NCI-H774 (cell line): ENCODE results near the gene SDR42E2.
"Not testable (repeated sequence)": the region's sequence is repeated elsewhere in the genome, so short reads cannot be mapped to it uniquely, and the experiment has no call there.

Source experiments
- DNase-seq: peaks from one replicate; lab custom pipeline; 2025; lab: John Stamatoyannopoulos, UW

SDR42E2 gene

GRCh38 chr16:22191532-22192260 lies 29.4 kb downstream of the SDR42E2 start:
- DNase-seq: no peak

DNA sequence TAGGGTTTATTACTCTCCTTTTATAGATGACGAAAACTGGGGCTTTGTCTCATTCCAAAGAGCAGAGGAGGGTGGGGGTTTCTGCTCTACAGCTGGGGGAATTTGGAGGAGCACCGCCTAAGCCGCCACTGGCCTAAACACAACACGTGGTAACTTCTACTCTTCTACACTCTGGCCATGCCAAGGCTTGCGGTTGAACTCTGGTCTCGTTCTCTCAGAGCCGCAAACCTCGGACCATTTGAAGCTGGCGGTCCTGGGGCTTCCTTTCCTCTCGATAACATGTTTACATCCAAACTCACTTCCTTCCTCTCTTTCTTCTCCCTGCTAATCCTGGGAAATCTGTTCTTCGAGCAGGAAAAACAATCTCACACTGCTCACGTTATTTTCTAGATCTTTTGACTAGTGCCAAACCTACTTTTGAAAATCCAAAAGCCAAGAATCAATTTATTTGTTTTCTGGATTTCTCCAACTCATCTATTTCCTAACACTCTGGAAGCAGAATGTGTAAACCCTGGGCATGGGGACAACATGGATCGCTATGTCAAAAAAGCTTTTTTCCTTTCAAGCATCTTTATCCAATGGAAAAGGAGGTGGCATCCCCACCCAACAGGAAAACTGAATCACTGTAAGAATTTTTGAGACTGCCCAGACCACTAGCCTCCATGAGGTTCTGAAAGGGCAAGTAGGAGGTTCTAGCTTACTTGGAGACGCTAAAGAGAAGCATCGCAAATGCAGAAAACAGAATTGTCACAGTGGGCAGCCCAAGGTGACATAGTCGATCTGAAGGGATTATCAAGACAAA lies 30.2 kb downstream of the SDR42E2 start:
- DNase-seq: peak; percentile 58

DNA sequence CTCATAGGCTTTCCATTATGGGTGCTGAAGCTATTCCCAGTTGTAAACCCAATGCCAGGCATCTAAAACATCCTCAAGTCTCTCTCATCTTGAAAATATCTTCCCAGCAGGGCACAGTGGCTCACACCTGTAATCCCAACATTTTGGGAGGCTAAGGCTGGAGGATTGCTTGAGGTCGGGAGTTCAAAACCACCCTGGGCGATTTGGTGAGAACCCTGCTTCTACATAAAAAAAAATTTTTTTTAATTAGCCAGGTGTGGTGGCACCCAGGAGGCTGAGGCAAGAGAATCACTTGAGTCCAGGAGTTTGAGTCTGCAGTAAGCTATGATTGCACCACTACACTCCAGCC lies 30.7 kb downstream of the SDR42E2 start:
- no peak for DNase-seq

- no peak for DNase-seq
Observed at GRCh38 chr16:22194707-22195444, 32.6 kb downstream of the SDR42E2 start.

DNA sequence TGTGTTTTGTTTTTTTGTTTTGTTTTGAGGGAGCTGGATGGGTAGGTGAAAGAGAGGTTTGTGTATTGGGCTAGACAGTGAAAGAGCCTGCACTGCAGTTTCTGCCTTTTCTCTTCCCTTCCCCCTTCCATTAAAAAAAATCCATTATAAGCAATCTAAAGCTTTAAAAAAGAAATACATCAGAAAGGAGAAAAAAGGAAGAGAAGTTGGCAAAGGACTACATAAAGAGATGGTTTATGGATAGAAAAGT lies 33.1 kb downstream of the SDR42E2 start:
- no peak for DNase-seq

- DNase-seq: peak; percentile 82
Observed at GRCh38 chr16:22195695-22196558, 33.6 kb downstream of the SDR42E2 start.

DNA sequence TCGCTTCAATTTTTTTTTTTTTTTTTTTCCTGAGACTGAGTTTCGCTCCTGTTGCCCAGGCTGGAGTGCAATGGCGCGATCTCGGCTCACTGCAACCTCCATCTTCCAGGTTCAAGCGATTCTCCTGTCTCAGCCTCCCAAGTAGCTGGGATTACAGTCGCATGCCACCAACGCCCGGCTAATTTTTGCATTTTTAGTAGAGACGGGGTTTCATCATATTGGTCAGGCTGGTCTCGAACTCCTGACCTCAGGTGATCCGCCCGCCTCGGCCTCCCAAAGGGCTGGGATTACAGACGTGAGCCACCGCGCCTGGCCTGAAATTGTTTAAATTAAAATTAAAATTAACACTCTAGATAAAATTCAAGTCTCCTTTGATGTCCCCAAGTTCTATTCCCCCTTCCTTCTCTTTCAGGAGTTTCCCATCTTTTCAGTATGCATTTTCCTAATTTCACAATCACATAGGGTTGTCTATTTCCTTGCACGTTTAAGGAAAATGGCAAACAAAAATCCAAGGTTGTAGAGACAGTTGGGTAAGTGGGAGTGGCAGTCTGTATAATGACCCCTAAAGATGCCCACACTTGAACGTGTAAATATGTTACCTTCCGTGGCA lies 34.4 kb downstream of the SDR42E2 start:
- DNase-seq: not testable (repeated sequence)

- no peak for DNase-seq
Observed at GRCh38 chr16:22198547-22199293, 36.4 kb downstream of the SDR42E2 start.

GRCh38 chr16:22202261-22202637 lies 39.9 kb downstream of the SDR42E2 start:
- DNase-seq: no peak

DNA sequence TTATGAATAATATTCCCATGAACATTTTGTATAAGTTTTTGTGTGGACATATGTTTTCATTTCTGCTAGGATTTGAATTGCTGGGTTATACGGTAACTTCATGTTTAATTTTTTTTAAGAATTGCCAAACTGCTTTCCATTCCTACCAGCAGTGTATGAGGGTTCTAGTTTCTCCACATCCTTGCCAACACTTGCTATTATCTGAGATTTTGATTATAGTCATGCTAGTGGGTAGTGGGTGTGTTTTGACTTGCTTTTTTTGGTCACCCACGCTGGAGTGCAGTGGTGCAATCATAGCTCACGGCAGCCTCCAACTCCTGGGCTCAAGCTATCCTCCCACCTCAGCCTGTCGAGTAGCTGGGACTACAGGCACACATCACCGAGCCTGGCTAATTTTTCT lies 40.8 kb downstream of the SDR42E2 start:
- no peak for DNase-seq

DNA sequence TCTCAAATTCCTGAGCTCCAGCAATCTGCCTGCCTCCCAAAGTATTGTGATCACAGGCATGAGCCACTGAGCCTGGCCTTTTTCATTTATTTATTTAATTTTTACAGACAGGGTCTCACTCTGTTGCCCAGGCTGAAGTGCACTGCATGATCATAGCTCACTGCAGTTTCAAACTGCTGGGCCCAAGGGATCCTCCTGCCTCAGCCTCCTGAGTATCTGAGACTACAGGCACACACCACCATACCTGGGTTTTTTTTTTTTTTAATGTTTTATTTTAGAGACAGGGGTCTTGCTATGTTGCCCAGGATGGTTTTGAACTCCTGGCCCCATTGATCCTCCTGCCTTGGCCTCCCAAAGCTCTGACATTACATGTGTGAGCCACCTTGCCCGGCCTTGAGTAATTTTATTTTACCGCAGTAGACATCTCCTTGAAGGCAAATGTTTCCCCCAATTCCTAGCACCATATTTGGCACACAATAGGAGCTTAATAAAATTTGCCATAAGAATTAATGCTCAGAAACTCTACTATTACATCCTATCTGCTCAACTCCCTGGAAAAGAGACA lies 41.9 kb downstream of the SDR42E2 start:
- DNase-seq: no peak

- DNase-seq: no peak
Observed at GRCh38 chr16:22205577-22206012, 43.3 kb downstream of the SDR42E2 start.

- DNase-seq: peak; percentile 90
Observed at GRCh38 chr16:22206013-22206841, 43.9 kb downstream of the SDR42E2 start, which contains the start of gene EEF2K. TSS of gene EEF2K (plus strand) at chr16:22206278. CDS start at chr16:22225730, 19,452 bp downstream.

GRCh38 chr16:22206842-22207714 lies 44.8 kb downstream of the SDR42E2 start:
- peak; percentile 20 for DNase-seq

DNA sequence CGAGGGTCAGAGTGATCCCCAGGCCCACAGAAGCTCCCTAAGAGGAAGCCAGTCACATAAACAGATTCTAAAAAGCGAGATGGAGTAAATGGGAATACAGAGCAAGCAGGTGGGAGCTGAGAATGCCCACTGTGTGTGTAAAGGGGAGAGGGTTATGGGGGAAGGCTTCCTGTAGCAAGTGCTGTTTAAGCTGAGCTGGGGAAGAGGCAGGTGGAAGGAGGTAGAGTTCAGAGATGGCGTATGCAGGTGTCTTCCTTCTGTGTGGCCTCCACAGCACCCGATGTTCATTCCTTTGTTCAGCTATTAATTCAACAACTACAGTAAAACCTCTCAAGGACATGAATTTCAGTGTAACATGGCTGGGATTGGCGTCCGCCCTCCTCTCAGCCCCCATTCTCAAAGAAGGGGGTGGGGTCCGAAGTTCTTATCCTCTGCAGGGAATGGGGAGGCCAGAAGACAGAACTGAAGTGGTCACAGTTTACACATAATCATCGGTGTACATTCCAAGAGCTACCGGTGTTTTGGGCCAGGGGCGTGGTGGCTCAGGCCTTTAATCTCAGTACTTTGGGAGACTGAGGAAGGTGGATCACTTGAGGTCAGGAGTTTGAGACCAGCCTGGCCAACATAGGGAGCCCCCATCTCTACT lies 45.5 kb downstream of the SDR42E2 start:
- no peak for DNase-seq

DNA sequence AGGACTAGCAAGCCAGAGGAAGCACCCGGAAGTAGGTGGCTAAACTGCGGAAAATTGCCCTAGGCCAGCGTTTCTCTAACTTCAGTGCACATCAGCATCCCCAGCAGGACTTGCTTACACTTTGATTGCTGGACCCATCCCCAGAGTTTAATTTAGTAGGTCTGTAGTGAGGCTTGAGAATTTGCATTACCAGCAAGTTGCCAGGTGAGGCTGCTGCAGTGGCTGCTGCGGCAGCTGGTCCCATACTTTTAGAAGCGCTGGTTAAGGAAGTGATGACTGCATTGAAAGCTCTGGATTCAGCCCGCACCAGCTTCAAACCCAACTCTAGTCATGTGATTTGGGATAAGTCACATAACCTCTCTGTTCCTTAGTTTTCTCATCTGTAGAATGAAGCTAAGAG lies 48.0 kb downstream of the SDR42E2 start:
- DNase-seq: no peak

GRCh38 chr16:22210854-22211253 lies 48.5 kb downstream of the SDR42E2 start:
- no peak for DNase-seq

GRCh38 chr16:22213236-22213635 lies 50.9 kb downstream of the SDR42E2 start:
- no peak for DNase-seq
